GM21529 (cell line): ENCODE data around the gene NBPF6.
A peak's percentile ranks its signal among the peaks of the same experiment; 100 is the strongest.
"Not testable (repeated sequence)": the region's sequence is repeated elsewhere in the genome, so short reads cannot be mapped to it uniquely, and the experiment has no call there.

ENCODE experiments used
- ATAC-seq: cut with Tn5 transposase; IDR thresholded peaks from one replicate; pipeline ENCODE4 v1.9.1; 2021; ENCODE audit not compliant: unreplicated experiment

The NBPF6 gene

GRCh38 chr1:108495008-108495407 is 44.9 kb downstream of the NBPF6 start:
- ATAC-seq = not testable (repeated sequence)

- ATAC-seq = not testable (repeated sequence)
Observed at GRCh38 chr1:108496856-108497255, 46.7 kb downstream of the NBPF6 start.

GRCh38 chr1:108502138-108502537 is 52.0 kb downstream of the NBPF6 start:
- ATAC-seq = no peak

- ATAC-seq = no peak
Observed at GRCh38 chr1:108502624-108503023, 52.5 kb downstream of the NBPF6 start.

- no peak for ATAC-seq
Observed at GRCh38 chr1:108503062-108503733, 53.1 kb downstream of the NBPF6 start.

GRCh38 chr1:108504447-108504846 is 54.3 kb downstream of the NBPF6 start:
- peak; percentile 65 for ATAC-seq

GRCh38 chr1:108505763-108506070 is 55.6 kb downstream of the NBPF6 start:
- ATAC-seq = no peak

- no peak for ATAC-seq
Observed at GRCh38 chr1:108511764-108512163, 61.6 kb downstream of the NBPF6 start.

GRCh38 chr1:108512239-108513043 is 62.3 kb downstream of the NBPF6 start:
- ATAC-seq = peak; percentile 63

- no peak for ATAC-seq
Observed at GRCh38 chr1:108513044-108513415, 62.9 kb downstream of the NBPF6 start.

- not testable (repeated sequence) for ATAC-seq
Observed at GRCh38 chr1:108513914-108514313, 63.8 kb downstream of the NBPF6 start.

- ATAC-seq = not testable (repeated sequence)
Observed at GRCh38 chr1:108517301-108517897, 67.3 kb downstream of the NBPF6 start.
